ENCODE results near the gene ZNF687.
"Not testable (repeated sequence)": the region's sequence is repeated elsewhere in the genome, so short reads cannot be mapped to it uniquely, and the experiment has no call there.

Gene ZNF687, protein sequence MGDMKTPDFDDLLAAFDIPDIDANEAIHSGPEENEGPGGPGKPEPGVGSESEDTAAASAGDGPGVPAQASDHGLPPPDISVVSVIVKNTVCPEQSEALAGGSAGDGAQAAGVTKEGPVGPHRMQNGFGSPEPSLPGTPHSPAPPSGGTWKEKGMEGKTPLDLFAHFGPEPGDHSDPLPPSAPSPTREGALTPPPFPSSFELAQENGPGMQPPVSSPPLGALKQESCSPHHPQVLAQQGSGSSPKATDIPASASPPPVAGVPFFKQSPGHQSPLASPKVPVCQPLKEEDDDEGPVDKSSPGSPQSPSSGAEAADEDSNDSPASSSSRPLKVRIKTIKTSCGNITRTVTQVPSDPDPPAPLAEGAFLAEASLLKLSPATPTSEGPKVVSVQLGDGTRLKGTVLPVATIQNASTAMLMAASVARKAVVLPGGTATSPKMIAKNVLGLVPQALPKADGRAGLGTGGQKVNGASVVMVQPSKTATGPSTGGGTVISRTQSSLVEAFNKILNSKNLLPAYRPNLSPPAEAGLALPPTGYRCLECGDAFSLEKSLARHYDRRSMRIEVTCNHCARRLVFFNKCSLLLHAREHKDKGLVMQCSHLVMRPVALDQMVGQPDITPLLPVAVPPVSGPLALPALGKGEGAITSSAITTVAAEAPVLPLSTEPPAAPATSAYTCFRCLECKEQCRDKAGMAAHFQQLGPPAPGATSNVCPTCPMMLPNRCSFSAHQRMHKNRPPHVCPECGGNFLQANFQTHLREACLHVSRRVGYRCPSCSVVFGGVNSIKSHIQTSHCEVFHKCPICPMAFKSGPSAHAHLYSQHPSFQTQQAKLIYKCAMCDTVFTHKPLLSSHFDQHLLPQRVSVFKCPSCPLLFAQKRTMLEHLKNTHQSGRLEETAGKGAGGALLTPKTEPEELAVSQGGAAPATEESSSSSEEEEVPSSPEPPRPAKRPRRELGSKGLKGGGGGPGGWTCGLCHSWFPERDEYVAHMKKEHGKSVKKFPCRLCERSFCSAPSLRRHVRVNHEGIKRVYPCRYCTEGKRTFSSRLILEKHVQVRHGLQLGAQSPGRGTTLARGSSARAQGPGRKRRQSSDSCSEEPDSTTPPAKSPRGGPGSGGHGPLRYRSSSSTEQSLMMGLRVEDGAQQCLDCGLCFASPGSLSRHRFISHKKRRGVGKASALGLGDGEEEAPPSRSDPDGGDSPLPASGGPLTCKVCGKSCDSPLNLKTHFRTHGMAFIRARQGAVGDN

DNA sequence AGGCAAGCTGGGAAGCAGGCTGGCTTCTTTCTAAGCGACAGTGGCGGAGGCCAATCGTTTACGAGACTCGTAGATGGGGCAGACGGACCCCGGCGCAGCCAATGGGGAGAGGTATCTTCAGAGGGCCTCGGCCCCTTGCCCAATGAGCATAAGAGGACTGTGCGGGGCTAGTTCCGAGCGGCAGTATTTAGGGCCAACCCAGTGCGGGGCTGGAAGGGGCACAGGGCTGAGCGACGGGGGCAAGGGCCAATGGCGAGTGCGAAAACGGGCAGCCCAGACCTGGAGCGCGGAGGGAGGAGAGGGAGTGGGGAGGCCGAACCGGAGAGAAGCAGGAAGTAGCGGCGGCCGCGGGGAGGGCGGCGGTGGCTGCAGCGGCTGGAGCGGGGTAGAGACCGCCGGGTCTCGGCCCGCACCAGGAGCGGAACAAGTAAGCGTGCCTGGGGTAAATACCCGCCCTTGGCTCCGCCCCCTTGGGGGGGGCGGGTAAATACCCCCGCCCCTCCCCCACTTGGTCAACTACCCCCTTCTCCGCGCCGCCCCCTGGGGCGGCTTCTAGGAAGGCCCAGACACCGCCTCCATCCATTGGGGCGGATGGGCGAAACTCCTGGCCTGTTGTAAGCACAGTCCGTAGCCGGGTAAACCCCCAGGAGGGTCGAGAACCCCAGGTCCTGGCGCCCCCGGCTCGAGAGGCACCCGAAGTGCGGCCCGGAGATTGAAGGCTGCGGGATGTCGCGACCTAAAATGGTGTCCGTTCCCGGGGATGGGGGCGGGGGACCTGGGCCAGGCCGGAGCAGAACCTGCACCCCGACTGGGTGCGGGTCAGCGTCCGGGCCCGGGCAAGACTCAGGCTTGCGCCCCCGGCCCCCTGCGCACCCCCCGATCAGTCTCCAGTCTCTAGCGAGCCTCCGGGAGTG lies at the start of gene ZNF687:
Gene ZNF687, plus strand, starts transcription at position 331 of the 914 bp plus-strand sequence. CDS start 3,993 bp downstream, outside the sequence.
- DNase-seq (ENCODE audit: low read depth, low spot score): peak; percentile 97

DNA sequence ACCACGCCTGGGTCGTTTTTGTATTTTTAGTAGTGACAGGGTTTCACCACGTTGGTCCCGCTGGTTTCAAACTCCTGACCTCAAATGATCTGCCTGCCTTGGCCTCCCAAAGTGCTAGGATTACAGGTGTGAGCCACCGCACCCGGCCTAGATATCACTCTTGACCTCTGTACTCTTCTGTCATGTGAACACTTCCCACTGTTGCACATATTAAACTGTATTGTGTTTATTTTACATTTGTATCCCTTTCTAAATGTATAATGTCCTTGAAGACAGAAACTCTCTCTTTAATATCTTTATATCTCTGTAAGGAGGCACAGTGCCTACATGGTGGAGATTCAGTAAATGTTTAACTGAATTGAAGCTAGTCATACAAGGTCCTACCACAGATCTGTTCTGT lies 46.9 kb upstream of the ZNF687 start:
- no peak for DNase-seq (ENCODE audit: low read depth, low spot score)

DNA sequence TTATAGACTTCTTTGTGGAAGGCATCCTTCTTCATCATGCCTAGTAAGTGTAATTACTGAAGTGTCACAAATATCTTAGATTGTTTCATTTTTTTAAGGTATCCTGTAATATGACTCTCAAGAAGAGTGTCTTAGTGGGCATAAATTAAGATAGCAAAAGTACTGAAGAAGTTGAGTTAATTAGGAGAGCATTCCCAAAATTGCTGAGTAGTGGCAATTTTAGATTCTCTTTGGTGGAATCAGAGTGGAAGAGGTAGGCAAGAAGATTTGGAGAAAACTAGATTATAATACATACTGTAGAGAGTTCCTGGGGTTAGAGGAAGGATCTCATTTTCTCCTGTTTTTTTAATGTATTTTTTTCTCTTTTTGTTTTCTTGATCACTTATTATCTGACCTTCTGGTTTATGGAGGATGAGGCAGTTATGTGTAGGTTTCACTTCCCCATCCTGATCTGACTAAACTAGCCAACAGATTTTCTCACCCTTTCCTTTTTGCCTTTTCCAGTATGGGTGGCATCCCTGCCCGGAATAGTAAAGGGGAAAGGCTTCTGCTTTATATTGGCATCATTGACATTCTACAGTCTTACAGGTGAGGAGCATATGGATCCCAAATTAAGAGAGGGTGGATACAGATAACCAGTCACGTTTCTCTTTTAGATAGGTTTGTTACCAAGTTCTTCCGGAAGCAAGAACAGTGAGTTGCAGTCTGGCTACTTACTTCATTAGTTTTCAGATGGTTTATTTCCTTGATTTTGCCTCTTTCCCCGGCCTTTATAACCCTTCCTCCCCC lies 44.2 kb upstream of the ZNF687 start:
- no peak for DNase-seq (ENCODE audit: low read depth, low spot score)

DNA sequence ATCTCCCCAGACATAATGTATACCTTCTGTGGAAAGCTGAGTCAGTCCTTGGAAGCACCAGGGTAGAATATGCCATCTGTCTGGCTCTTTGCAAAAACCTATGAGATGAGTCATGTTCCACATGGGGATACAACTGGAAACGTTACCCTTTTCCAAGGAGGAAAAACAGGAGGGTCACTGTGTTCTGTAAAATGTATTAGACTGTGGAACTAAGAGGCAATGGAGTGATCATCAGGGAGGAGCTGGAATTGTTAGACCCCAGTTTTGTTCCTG lies 43.7 kb upstream of the ZNF687 start:
- no peak for DNase-seq (ENCODE audit: low read depth, low spot score)

DNA sequence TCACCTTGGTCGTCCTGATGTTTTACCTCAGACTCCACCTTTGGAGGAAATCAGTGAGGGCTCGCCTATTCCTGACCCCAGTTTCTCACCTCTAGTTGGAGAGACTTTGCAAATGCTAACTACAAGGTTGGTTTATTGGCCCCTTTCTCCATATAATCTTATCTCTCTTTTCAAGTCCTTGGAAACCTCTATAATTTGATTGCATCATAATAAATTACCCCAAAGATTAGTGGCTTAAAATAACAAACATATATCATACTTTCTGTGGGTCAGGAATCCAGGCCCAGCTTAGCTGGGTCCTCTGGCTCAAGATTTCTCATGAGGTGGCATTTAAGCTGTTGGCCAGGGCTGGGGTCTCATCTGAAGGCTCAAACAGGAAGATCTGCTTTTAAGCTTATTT lies 39.7 kb upstream of the ZNF687 start:
- no peak for DNase-seq (ENCODE audit: low read depth, low spot score)

DNA sequence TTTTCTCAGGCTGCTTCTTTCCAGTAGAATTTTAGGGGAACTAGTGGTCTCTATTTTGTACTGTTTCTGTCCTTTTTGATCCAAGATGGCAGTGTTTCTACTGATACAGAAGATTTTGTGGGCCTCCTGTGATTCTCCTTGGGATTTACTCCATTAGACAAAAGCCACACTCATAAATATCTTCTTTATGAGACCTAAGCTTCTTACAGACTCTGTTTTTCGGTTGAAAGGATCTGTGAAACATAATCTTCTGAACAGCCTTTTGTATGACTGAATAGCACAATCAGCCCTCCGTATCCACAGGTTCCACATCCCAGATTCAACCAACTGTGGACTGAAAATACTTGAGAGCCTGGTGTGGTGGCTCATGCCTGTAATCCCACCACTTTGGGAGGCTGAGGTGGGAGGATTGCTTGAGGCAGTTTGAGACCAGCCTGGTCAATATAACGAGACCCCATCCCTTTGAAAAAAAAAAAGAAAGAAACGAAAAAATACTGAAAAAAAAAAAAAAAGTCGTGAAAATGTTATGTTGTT lies 38.3 kb upstream of the ZNF687 start:
- DNase-seq (ENCODE audit: low read depth, low spot score): no peak

DNA sequence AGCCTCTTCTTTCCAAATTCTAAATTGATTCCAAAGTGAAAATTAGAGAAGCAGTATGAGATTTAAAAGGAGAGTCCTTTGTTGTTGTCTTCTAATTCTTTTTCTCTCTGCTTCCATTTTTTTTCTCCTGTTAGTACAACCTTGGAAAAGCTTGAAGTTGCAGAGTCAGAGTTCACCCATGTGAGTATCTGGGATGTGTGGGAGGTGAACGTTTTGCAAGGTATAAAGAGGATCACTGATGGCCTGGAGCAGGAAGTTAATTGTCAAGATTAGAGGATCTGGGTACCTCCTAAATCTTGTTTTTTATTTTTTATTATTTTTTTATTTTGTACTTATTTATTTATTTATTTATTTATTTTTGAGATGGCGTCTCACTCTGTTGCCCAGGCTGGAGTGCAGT lies 35.3 kb upstream of the ZNF687 start:
- no peak for DNase-seq (ENCODE audit: low read depth, low spot score)

DNA sequence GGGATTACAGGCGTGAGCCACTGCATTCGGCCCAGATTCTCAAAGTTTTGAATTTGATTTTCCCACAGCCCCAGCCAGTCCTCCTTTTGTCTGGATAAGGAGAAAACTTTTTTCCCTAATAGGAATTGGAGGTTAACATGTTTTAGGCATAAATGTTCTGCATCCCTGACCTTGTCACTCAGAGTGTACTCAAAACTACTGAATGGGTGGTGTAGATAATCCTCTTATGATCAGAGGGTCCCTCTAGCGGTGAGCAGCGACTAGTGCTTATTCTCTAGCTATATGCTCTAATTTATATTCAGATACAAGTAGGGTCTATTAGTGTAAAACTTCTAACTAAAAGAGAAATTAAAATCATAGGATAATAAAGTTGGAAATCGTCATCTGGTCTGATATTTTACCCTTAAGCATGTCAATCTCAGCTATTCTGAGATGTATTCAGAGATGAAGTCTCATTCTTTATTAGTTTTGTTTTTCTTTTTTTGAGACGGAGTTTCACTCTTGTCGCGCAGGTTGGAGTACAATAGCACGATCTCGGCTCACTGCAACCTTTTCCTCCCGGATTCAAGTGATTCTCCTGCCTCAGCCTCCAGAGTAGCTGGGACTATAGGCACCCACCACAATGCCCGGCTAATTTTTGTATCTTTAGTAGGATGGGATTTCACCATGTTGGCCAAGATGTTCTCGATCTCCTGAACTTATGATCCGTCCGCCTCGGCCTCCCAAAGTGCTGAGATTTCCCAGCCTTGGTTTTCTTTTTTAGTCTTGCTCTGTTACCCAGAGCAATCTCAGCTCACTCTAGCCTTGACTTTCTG lies 30.2 kb upstream of the ZNF687 start:
- peak; percentile 16 for DNase-seq (ENCODE audit: low read depth, low spot score)

DNA sequence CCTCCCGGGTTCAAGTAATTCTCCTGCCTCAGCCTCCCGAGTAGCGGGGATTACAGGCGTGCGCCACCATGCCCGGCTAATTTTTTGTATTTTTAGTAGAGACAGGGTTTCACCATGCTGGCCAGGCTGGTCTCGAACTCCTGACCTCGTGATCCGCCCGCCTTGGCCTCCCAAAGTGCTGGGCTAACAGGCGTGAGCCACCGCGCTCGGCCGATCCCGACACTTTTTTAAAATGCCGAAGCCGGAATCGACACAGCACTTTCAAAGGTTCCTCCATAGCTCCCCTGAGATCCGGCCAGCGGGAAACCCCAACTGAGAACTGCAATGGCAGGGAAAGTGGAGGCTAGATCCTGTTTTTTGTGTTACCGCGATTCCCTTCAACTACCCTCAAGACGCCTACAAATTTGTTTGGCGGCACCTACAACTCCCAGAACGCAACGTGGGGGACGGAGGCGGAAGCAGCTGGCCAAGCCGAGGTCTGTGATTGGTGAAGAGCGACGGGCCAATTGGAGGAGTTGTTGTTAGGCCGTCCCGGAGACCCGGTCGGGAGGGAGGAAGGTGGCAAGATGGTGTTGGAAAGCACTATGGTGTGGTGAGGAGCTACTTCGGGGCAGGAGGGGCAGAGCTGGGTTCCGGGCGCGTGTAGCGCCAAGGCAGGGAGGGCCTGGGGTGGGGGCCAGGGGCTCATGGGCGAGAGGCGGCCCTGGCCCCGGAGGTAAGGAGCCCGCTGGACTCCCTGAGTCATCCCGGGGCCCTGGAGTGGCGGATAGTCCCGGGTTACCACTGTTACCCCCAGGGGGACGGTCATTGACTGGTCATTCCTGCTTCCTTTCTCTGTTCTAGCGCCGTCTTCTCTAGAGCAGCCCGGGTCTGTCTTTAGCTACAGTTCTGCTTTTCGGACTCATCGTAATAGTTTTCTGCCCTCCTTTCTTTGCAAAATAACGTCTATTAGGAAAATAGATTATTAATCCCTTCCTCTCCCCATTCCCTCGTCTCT lies 27.6 kb upstream of the ZNF687 start, which contains the start of gene PSMD4:
Gene PSMD4, plus strand, starts transcription at position 518 of the 997 bp plus-strand sequence. Its CDS starts 49 bp downstream, at position 567.
- DNase-seq (ENCODE audit: low read depth, low spot score): peak; percentile 79

DNA sequence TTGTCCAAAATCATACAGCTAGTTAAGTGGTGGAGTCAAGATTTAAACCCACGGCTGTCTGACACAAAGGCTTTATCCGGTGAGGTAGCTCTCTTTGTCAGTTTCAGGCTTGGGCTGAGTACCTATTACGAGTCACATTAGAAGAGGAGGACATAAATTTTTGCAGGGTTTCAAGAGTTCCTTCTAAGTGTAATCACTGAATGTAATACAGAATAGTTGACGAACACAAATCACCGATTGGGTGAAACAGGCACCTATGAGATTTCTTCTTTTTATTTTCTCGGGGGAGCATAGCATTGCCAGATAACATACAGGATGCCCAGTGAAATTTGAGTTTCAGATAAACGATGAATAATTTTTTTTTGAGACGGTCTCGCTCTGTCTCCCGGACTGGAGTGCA lies 26.7 kb upstream of the ZNF687 start:
- no peak for DNase-seq (ENCODE audit: low read depth, low spot score)

DNA sequence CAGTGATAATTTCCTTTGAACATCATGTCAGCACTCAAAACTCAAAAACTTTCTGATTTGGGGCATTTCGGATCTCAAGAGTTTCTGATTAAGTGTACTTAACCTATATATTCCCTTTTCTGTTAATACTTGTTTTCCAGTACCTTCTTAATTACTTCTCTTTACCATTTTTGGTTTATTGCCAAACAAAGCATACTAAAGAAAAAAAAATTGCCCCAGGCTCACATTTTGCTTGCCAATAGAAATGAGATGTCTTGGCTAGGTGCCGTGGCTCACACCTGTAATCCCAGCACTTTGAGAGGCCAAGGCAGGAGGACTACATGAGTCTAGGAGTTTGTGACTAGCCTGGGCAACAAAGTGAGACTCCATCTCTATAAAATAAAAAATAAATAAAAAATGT lies 22.7 kb upstream of the ZNF687 start:
- DNase-seq (ENCODE audit: low read depth, low spot score): no peak

DNA sequence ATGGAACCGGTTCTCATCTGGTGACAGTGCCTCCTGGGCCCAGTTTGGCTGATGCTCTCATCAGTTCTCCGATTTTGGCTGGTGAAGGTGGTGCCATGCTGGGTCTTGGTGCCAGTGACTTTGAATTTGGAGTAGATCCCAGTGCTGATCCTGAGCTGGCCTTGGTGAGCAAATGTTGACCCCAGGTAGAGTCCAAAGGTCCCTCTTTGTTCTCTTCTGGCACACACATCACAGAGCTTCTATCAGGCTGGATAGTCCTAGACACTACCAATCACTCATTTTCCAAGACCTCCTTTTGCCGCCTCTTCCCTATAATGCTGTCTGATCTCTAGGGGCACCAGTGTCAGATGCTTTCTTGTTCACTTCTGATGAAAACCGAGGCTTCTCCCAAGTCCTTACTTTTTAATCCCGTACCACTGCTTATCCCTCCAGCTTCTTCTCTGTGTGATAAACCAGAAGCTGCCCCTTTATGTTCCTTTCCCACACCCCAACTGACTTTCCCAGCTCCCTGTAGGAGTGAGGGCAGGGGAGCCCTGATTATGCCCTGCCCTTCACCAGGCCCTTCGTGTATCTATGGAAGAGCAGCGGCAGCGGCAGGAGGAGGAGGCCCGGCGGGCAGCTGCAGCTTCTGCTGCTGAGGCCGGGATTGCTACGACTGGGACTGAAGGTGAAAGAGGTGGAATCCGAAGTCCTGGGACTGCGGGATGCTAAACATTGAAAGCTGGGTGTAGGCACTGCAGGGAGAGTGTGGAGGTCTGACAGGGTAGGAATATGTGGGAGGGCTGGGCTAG lies 16.5 kb upstream of the ZNF687 start:
- no peak for DNase-seq (ENCODE audit: low read depth, low spot score)

DNA sequence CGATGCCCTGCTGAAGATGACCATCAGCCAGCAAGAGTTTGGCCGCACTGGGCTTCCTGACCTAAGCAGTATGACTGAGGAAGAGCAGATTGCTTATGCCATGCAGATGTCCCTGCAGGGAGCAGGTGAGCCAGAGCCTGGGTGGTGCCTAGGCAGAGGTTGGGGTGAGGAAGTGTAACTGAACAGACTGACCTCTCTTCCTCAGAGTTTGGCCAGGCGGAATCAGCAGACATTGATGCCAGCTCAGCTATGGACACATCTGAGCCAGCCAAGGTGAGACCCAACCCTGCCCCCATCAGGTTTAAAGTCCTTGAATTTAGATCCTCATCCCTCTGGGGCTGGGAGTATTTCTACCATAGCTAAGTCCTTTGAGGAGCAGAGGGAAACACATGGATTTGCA lies 15.8 kb upstream of the ZNF687 start:
- DNase-seq (ENCODE audit: low read depth, low spot score): no peak

DNA sequence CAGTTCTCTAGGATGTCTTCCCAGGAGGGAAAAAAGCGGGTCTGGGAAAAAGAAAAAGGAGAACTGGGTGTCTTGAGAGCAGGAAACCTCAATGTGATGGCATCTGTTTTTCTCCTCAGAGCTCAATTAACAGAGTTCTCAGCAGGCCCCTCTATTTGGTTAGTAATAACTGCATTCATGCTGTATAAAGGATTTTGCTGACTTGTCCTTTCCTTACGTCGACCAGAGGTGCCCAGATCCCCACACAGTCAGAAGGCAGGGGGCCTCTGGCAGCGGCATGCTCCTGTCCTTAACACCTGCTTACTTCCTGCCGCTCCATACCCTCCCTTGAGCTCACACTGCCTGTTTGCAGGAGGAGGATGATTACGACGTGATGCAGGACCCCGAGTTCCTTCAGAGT lies 15.3 kb upstream of the ZNF687 start:
- DNase-seq (ENCODE audit: low read depth, low spot score): no peak

DNA sequence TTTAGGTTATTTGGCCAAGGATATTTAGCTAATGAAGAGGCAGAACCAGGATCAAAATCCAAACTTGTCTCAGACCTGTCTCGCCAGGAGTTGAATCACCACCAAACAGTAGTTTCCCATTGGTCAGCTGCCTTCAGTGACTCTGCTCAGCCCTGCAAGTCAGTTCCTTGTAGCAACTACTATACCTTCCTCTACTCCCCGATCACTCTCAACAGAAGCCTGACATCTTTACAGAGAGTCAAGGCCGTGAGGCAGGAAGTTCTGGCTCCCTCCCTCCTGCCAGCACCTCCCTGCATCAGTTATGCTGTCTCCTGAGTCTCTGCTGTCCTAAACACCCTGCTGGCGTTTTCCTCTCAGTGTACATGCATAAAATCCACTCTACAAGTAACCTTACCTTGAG lies 14.3 kb upstream of the ZNF687 start:
- no peak for DNase-seq (ENCODE audit: low read depth, low spot score)

DNA sequence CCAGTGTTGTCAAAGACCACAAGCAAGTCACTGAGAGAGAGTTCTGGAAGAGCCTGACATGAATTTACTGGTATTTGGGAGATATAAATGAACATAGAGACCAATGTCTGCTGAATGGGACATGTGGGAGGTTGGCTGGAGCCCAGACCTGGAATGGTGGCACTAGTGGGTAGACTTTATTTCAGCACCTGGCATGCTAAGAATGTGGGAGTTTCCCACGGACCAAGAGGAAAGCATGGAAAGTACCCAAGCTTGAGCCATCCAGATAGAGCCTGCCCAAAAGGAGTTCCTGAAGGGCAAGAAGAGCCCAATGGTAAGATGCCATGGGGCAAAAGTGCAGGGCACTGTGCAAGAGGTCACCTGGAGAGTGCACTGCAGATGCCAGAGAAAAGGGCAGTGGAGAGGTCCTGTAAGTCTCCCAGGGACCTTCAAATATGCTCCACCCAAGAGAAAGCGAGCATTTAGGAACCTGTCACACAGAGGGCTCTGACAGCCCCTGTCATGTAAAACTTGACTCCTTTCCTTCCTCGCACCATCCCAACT lies 8.1 kb upstream of the ZNF687 start:
- no peak for DNase-seq (ENCODE audit: low read depth, low spot score)

DNA sequence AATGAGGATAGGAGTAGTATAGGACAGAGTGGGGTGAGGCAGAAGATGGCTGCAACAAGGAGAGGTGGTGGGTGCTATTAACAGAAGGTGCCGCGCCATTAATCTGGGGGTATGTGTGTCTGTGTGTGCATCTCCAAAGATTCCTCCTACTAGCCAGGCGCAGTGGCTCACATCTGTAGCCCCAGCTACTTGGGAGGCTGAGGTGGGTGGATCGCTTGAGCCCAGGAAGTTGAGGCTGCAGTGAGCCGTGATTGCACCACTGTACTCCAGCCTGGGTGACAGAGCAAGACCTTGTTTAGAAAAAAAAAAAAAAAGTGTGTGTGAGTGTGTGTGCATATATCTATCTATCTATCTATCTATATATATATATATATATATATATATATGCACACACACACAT lies 6.8 kb upstream of the ZNF687 start:
- DNase-seq (ENCODE audit: low read depth, low spot score): not testable (repeated sequence)

Data from activated naive CD8-positive, alpha-beta T cell treated with anti-CD3 and anti-CD28 coated beads, Interleukin-2, amount 50 U/mL, for 16 hours (primary cell).